MM.1S (cell line): Measurements from ENCODE around the gene BAZ2A.

ENCODE experiments used
- DNase-seq: peaks from one replicate; pipeline ENCODE4 v3.0.0-alpha.2; 2015
- H2AFZ ChIP-seq: fragments of 300-600 bp; sonication (generic); 2 replicates; pipeline ENCODE4 v1.6.0; 2016; ENCODE audit warnings: antibody characterized with exemption, low read length
- H3F3A ChIP-seq: fragments of 300-600 bp; sonication (generic); 2 replicates; pipeline ENCODE4 v1.6.1; 2016; ENCODE audit warnings: mild to moderate bottlenecking, antibody characterized with exemption, low read length, moderate library complexity, mixed read lengths; ENCODE audit not compliant: insufficient read depth
- H3K27ac ChIP-seq: fragments of 300-600 bp; sonication (generic); 2 replicates; pipeline ENCODE4 v1.5.1; 2016; ENCODE audit warnings: mild to moderate bottlenecking, low read length
- H3K27me3 ChIP-seq: fragments of 300-600 bp; sonication (generic); replicated peaks from 2 replicates; pipeline ENCODE4 v1.6.0; 2016; ENCODE audit warnings: low read length; ENCODE audit not compliant: insufficient read depth
- H3K36me3 ChIP-seq: fragments of 300-600 bp; sonication (generic); replicated peaks from 2 replicates; pipeline ENCODE4 v1.6.1; 2016; ENCODE audit warnings: mild to moderate bottlenecking, low read length, mixed read lengths; ENCODE audit not compliant: insufficient read depth
- H3K4me1 ChIP-seq: fragments of 300-600 bp; sonication (generic); 2 replicates; pipeline ENCODE4 v1.6.1; 2016; ENCODE audit warnings: low read length, mixed read lengths
- H3K4me2 ChIP-seq: fragments of 300-600 bp; sonication (generic); 2 replicates; pipeline ENCODE4 v1.6.0; 2016; ENCODE audit warnings: low read depth, low read length
- H3K4me3 ChIP-seq: fragments of 300-600 bp; sonication (generic); 2 replicates; pipeline ENCODE4 v1.5.1; 2016; ENCODE audit warnings: low read length, mixed read lengths
- H3K79me2 ChIP-seq: fragments of 300-600 bp; sonication (generic); 2 replicates; pipeline ENCODE4 v1.6.1; 2016; ENCODE audit warnings: mixed run types, low read length, mixed read lengths
- H3K9ac ChIP-seq: fragments of 300-600 bp; sonication (generic); 2 replicates; pipeline ENCODE4 v1.6.1; 2016; ENCODE audit warnings: low read length, mixed read lengths
- H3K9me2 ChIP-seq: fragments of 300-600 bp; sonication (generic); replicated peaks from 2 replicates; pipeline ENCODE4 v1.6.1; 2016; ENCODE audit warnings: mild to moderate bottlenecking, low read length, mixed read lengths; ENCODE audit not compliant: insufficient read depth
- H3K9me3 ChIP-seq: fragments of 300-600 bp; sonication (generic); replicated peaks from 2 replicates; pipeline ENCODE4 v1.6.1; 2016; ENCODE audit warnings: mild to moderate bottlenecking, low read length, mixed read lengths; ENCODE audit not compliant: insufficient read depth
- H4K20me1 ChIP-seq: fragments of 300-600 bp; sonication (generic); 2 replicates; pipeline ENCODE4 v1.6.1; 2016; ENCODE audit warnings: mild to moderate bottlenecking, low read length, moderate library complexity, mixed read lengths; ENCODE audit not compliant: insufficient read depth
- CTCF ChIP-seq: fragments of 300-600 bp; sonication (generic); IDR thresholded peaks from 2 replicates; pipeline ENCODE4 v1.5.1; 2016; ENCODE audit warnings: antibody characterized with exemption, low read length, mixed read lengths
- EZH2 ChIP-seq: fragments of 300-600 bp; sonication (generic); optimal IDR thresholded peaks from 2 replicates; pipeline ENCODE3; 2017; ENCODE audit warnings: low read depth, mild to moderate bottlenecking, antibody characterized with exemption, low read length, mixed read lengths
- EZH2phosphoT487 ChIP-seq: fragments of 300-600 bp; sonication (generic); IDR thresholded peaks from 2 replicates; pipeline ENCODE4 v1.6.1; 2018; ENCODE audit warnings: antibody characterized with exemption, low read length

Gene BAZ2A

GRCh38 chr12:56641219-56641618 is 11.1 kb upstream of the BAZ2A start:
- H4K20me1 ChIP-seq: peaks cover 37% of the 10 kb centered on the region
- no peak overlapping the region for H2AFZ ChIP-seq
- peaks cover 38% of the 10 kb centered on the region for H3K4me1 ChIP-seq
- H3K9ac ChIP-seq: no peak overlapping the region
- no peak overlapping the region for H3K4me3 ChIP-seq
- no peak for TF ChIP-seq CTCF
- TF ChIP-seq EZH2phosphoT487: no peak
- no peak for TF ChIP-seq EZH2
- no peak overlapping the region for H3K27ac ChIP-seq
- no peak for DNase-seq
- H3K4me2 ChIP-seq: no peak overlapping the region
- peaks cover 75% of the 10 kb centered on the region for H3F3A ChIP-seq
- no peaks in the 10 kb centered on the region for H3K9me3 ChIP-seq
- no peaks in the 10 kb centered on the region for H3K27me3 ChIP-seq
- peaks cover 26% of the 10 kb centered on the region for H3K36me3 ChIP-seq
- H3K9me2 ChIP-seq: no peaks in the 10 kb centered on the region
- H3K79me2 ChIP-seq: peaks cover 80% of the 10 kb centered on the region

- H3K79me2 ChIP-seq: peaks cover 83% of the 10 kb centered on the region
- H3K4me3 ChIP-seq: no peak overlapping the region
- peak overlapping the region; percentile 75 for H3K27ac ChIP-seq
- peaks cover 69% of the 10 kb centered on the region for H3F3A ChIP-seq
- H3K4me1 ChIP-seq: peaks cover 33% of the 10 kb centered on the region
- no peaks in the 10 kb centered on the region for H3K27me3 ChIP-seq
- H2AFZ ChIP-seq: no peak overlapping the region
- H3K9me2 ChIP-seq: no peaks in the 10 kb centered on the region
- no peak overlapping the region; the same call in 1 of the 2 replicates for H3K4me2 ChIP-seq
- peaks cover 15% of the 10 kb centered on the region; the same call in 1 of the 2 replicates for H4K20me1 ChIP-seq
- no peaks in the 10 kb centered on the region for H3K9me3 ChIP-seq
- DNase-seq: no peak
- H3K36me3 ChIP-seq: peaks cover 22% of the 10 kb centered on the region
- TF ChIP-seq EZH2: no peak
- TF ChIP-seq EZH2phosphoT487: no peak
- no peak for TF ChIP-seq CTCF
- H3K9ac ChIP-seq: 0 out of 2 replicates have a peak overlapping the region, but pooled peaks have one; percentile 11
Measured at GRCh38 chr12:56637621-56638020, 7.5 kb upstream of the BAZ2A start.

- Histone ChIP-seq H3K9me2 (no peaks in the 10 kb centered on the region), H3K36me3 (peaks cover 15% of the 10 kb centered on the region; the same call in 1 of the 2 replicates), H2AFZ (no peak overlapping the region), H3K27me3 (no peaks in the 10 kb centered on the region), H3F3A (peaks cover 68% of the 10 kb centered on the region), H3K9me3 (no peaks in the 10 kb centered on the region), H3K4me1 (peaks cover 33% of the 10 kb centered on the region), H3K27ac (peak overlapping the region; percentile 75), H3K4me3 (peak overlapping the region; percentile 71), H3K4me2 (peak overlapping the region; percentile 97), H3K9ac (peak overlapping the region; percentile 68; the same call in 1 of the 2 replicates), H4K20me1 (0 out of 2 replicates have a peak, but pooled peaks cover 10% of the 10 kb centered on the region), H3K79me2 (peaks cover 83% of the 10 kb centered on the region)
- DNase-seq: peak; percentile 98
- TF ChIP-seq EZH2 (no peak), CTCF (peak; percentile 71)
Measured at GRCh38 chr12:56636675-56637540, 6.8 kb upstream of the BAZ2A start.
